SK-N-SH (cell line): Measurements from ENCODE around the gene ZMYND8. TPM values are rescaled to one million over a fixed set of nuclear protein-coding genes. Genes with fewer than 3 reads are reported as not detected.

Source experiments
- CTCF ChIA-PET: fragments of 300-600, 350-600 bp; formaldehyde crosslinking; extraction: SDS; loops from one replicate; lab custom pipeline; 2021; lab: Yijun Ruan, JAX
- POLR2A ChIA-PET: fragments of 350-600 bp; sonication (Branson Sonifier 250); formaldehyde crosslinking; extraction: SDS; loops from one replicate; lab custom pipeline; 2020; ENCODE audit warnings: antibody characterized with exemption, inconsistent platforms; lab: Yijun Ruan, JAX
- DNase-seq: peaks from one replicate; pipeline ENCODE4 v3.0.0; 2012
- H2AFZ ChIP-seq: fragments of 200-600 bp; sonication (generic); 2 replicates; pipeline ENCODE4 v1.8.1; 2016; ENCODE audit warnings: antibody characterized with exemption, mild to moderate bottlenecking, low read depth
- H3F3A ChIP-seq: fragments of 200-600 bp; sonication (generic); replicated peaks from 2 replicates; pipeline ENCODE3; 2016; ENCODE audit warnings: antibody characterized with exemption, mild to moderate bottlenecking; ENCODE audit not compliant: insufficient read depth
- H3K27ac ChIP-seq, 2 experiments: fragments of 200-500 bp in 1 of 2; fragments of 200-600 bp in 1 of 2; sonication (Bioruptor generic) in 1 of 2; sonication (generic), shearing (Covaris generic) in 1 of 2; 2 replicates each; pipeline versions ENCODE4 v1.5.1 to v1.6.1; 2014 to 2016; ENCODE audit warnings: low read depth in 2 of 2, inconsistent platforms in 1 of 2, low read length in 1 of 2, mild to moderate bottlenecking in 1 of 2, mixed read lengths in 1 of 2
- H3K27me3 ChIP-seq: fragments of 200-600 bp; sonication (generic), shearing (Covaris generic); 2 replicates; pipeline ENCODE4 v1.6.1; 2016; ENCODE audit warnings: mixed run types; ENCODE audit not compliant: insufficient read depth
- H3K36me3 ChIP-seq, 2 experiments: fragments of 200-500 bp in 1 of 2; fragments of 200-600 bp in 1 of 2; sonication (Bioruptor generic) in 1 of 2; sonication (generic) in 1 of 2; replicated peaks in 1 of 2; 2 replicates each; pipeline versions ENCODE3 to v1.5.1; 2014 to 2016; ENCODE audit warnings: low read length in 1 of 2, mild to moderate bottlenecking in 1 of 2; ENCODE audit not compliant: insufficient read depth in 2 of 2, control insufficient read depth in 1 of 2
- H3K4me1 ChIP-seq, 2 experiments: fragments of 200-500 bp in 1 of 2; fragments of 200-600 bp in 1 of 2; sonication (Bioruptor generic) in 1 of 2; sonication (generic), shearing (Covaris generic) in 1 of 2; 2 replicates each; pipeline versions ENCODE4 v1.5.1 to v1.6.1; 2014 to 2016; ENCODE audit warnings: low read depth in 1 of 2, low read length in 1 of 2, mixed run types in 1 of 2; ENCODE audit not compliant: insufficient read depth in 2 of 2, control insufficient read depth in 1 of 2
- H3K4me2 ChIP-seq: fragments of 200-600 bp; sonication (generic), shearing (Covaris generic); 2 replicates; pipeline ENCODE4 v1.6.1; 2017; ENCODE audit warnings: mixed run types
- H3K4me3 ChIP-seq, 2 experiments: fragments of 200-500 bp in 1 of 2; fragments of 200-600 bp in 1 of 2; sonication (Bioruptor generic) in 1 of 2; sonication (generic), shearing (Covaris generic) in 1 of 2; 2 replicates each; pipeline versions ENCODE4 v1.5.1 to v1.8.1; 2014 to 2016; ENCODE audit warnings: low read depth in 2 of 2, inconsistent platforms in 1 of 2, low read length in 1 of 2, mild to moderate bottlenecking in 1 of 2, mixed read lengths in 1 of 2, moderate library complexity in 1 of 2
- H3K79me2 ChIP-seq: fragments of 200-600 bp; sonication (generic); 2 replicates; pipeline ENCODE4 v1.8.1; 2017; ENCODE audit warnings: mild to moderate bottlenecking; ENCODE audit not compliant: insufficient read depth
- H3K9ac ChIP-seq: fragments of 200-600 bp; sonication (generic); 2 replicates; pipeline ENCODE4 v1.6.1; 2017; ENCODE audit warnings: mixed run types
- H3K9me2 ChIP-seq: fragments of 200-600 bp; sonication (generic); 2 replicates; pipeline ENCODE4 v1.6.1; 2017; ENCODE audit warnings: mixed run types
- H3K9me3 ChIP-seq: fragments of 200-600 bp; sonication (generic); 2 replicates; pipeline ENCODE4 v1.6.1; 2017; ENCODE audit warnings: mixed run types, mild to moderate bottlenecking, moderate library complexity
- H4K20me1 ChIP-seq: fragments of 200-600 bp; sonication (generic); 2 replicates; pipeline ENCODE4 v1.6.1; 2017; ENCODE audit warnings: mild to moderate bottlenecking, mixed run types; ENCODE audit not compliant: insufficient read depth
- EP300 ChIP-seq, 2 experiments: IDR thresholded peaks; 2 replicates each; pipeline versions ENCODE4 v1.4.0 to v1.6.1; 2012; ENCODE audit warnings: borderline replicate concordance in 1 of 2, low read depth in 1 of 2, low read length in 1 of 2
- FOXM1 ChIP-seq: IDR thresholded peaks from 2 replicates; pipeline ENCODE4 v1.4.0; 2012; ENCODE audit warnings: low read depth, mild to moderate bottlenecking
- GABPA ChIP-seq: IDR thresholded peaks from 2 replicates; pipeline ENCODE4 v1.4.0; 2012; ENCODE audit warnings: low read depth, mild to moderate bottlenecking
- JUND ChIP-seq: IDR thresholded peaks from 2 replicates; pipeline ENCODE4 v1.4.0; 2012
- MEF2A ChIP-seq: IDR thresholded peaks from 2 replicates; pipeline ENCODE4 v1.4.0; 2012; ENCODE audit warnings: low read depth, borderline replicate concordance
- MXI1 ChIP-seq: IDR thresholded peaks from 2 replicates; pipeline ENCODE4 v1.6.1; 2012; ENCODE audit warnings: mild to moderate bottlenecking, low read depth, low read length, improper control_type of control experiment
- NFIC ChIP-seq: IDR thresholded peaks from 2 replicates; pipeline ENCODE4 v1.4.0; 2012; ENCODE audit warnings: borderline replicate concordance
- NRF1 ChIP-seq: IDR thresholded peaks from 2 replicates; pipeline ENCODE4 v1.6.1; 2012; ENCODE audit warnings: low read depth, mild to moderate bottlenecking, low read length
- PBX3 ChIP-seq: IDR thresholded peaks from 2 replicates; pipeline ENCODE4; 2012
- RCOR1 ChIP-seq: fragments of 150-350 bp; IDR thresholded peaks from 2 replicates; pipeline ENCODE4 v1.6.1; 2017; ENCODE audit warnings: antibody characterized with exemption, low read length
- RFX5 ChIP-seq: IDR thresholded peaks from 2 replicates; pipeline ENCODE4 v1.6.1; 2012; ENCODE audit warnings: mild to moderate bottlenecking, improper control_type of control experiment, low read length
- RXRA ChIP-seq: IDR thresholded peaks from 2 replicates; pipeline ENCODE4 v1.4.0; 2012; ENCODE audit warnings: low read depth, mild to moderate bottlenecking, borderline replicate concordance
- SMC3 ChIP-seq: IDR thresholded peaks from 2 replicates; pipeline ENCODE4 v1.6.1; 2012; ENCODE audit warnings: low read depth, low read length, improper control_type of control experiment
- TAF1 ChIP-seq: IDR thresholded peaks from 2 replicates; pipeline ENCODE4 v1.6.1; 2012; ENCODE audit warnings: low read depth, mild to moderate bottlenecking, low read length, moderate library complexity, borderline replicate concordance
- TCF12 ChIP-seq: IDR thresholded peaks from 2 replicates; pipeline ENCODE4 v1.4.0; 2012
- TEAD4 ChIP-seq: IDR thresholded peaks from 2 replicates; pipeline ENCODE4 v1.4.0; 2012; ENCODE audit warnings: mild to moderate bottlenecking, borderline replicate concordance; ENCODE audit not compliant: insufficient read depth
- YY1 ChIP-seq: IDR thresholded peaks from 2 replicates; pipeline ENCODE4 v1.4.0; 2012; ENCODE audit warnings: low read depth, mild to moderate bottlenecking
- WGBS: methylation state at CpG from one replicate; pipeline ENCODE4 v1.1.6; 2017; ENCODE audit warnings: low lambda C conversion rate; 5-methylcytosine and 5-hydroxymethylcytosine counted together
- polyA plus RNA-seq, 3 experiments: library from polyadenylated mRNA; depleted of rRNA; stranded (reverse); fragments of >200 nt; gene quantifications; 2 replicates each; pipeline ENCODE4 v1.2.3, GENCODE V29; 2012
- TF ChIP-seq, protein P1 (sequence below): fragments of 150-350 bp; IDR thresholded peaks from 2 replicates; pipeline ENCODE4 v1.6.1; 2017; ENCODE audit warnings: antibody characterized with exemption, low read length, low read depth, borderline replicate concordance

Gene ZMYND8
- polyA plus RNA-seq, 1 of the 3 experiments (the other 2 are of a cell fraction): 25.3 TPM

- peak overlapping the region; percentile 89 for H3K9ac ChIP-seq
- ChIA-PET CTCF (interaction anchor here (0.7 to 13.1 kb wide), 4 partner anchors 15 to 158 kb away, joined by 3 to 99 read pairs (median 39); no protein-coding TSS in a partner anchor), POLR2A (no interaction called here)
- peak overlapping the region; percentile 42 to 52 for H3K4me3 ChIP-seq
- peaks cover 2 to 10% of the 10 kb centered on the region in 2 experiments for H3K36me3 ChIP-seq
- peaks cover 77 to 84% of the 10 kb centered on the region in 2 experiments for H3K4me1 ChIP-seq
- TF ChIP-seq FOXM1: no peak
- TF ChIP-seq MXI1: no peak
- TF ChIP-seq, protein P1, sequence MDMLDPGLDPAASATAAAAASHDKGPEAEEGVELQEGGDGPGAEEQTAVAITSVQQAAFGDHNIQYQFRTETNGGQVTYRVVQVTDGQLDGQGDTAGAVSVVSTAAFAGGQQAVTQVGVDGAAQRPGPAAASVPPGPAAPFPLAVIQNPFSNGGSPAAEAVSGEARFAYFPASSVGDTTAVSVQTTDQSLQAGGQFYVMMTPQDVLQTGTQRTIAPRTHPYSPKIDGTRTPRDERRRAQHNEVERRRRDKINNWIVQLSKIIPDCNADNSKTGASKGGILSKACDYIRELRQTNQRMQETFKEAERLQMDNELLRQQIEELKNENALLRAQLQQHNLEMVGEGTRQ: no peak
- TF ChIP-seq TAF1: no peak
- TF ChIP-seq MEF2A: no peak
- H3K27me3 ChIP-seq: no peaks in the 10 kb centered on the region
- peaks cover 74% of the 10 kb centered on the region for H3K79me2 ChIP-seq
- peaks cover 45% of the 10 kb centered on the region for H3F3A ChIP-seq
- H3K27ac ChIP-seq: peak overlapping the region; percentile 97 to 100
- 0 out of 2 replicates have a peak overlapping the region, but pooled peaks have one; percentile 13 for H2AFZ ChIP-seq
- peak overlapping the region; percentile 79 for H3K4me2 ChIP-seq
- H3K9me2 ChIP-seq: no peaks in the 10 kb centered on the region
- no peaks in the 10 kb centered on the region for H4K20me1 ChIP-seq
- WGBS: 34% methylated on average over 2 of the region's 2 CpGs
- no peak for DNase-seq
- H3K9me3 ChIP-seq: no peaks in the 10 kb centered on the region
These were observed 2.1 kb downstream of the ZMYND8 start for GRCh38 chr20:47354464-47354713.

- ChIA-PET POLR2A (interaction anchor here (1.1 kb wide), 1 partner anchor 11 kb away, joined by 3 read pairs; no protein-coding TSS in a partner anchor), CTCF (interaction anchor here (0.7 to 13.1 kb wide), 3 partner anchors 30 to 158 kb away, joined by 3 to 99 read pairs (median 75); no protein-coding TSS in a partner anchor)
- H3K36me3 ChIP-seq: peaks cover 4 to 10% of the 10 kb centered on the region in 2 experiments
- H3K27ac ChIP-seq: peak overlapping the region; percentile 97 to 100
- peaks cover 77 to 81% of the 10 kb centered on the region in 2 experiments for H3K4me1 ChIP-seq
- H3K9me3 ChIP-seq: no peaks in the 10 kb centered on the region
- peaks cover 42% of the 10 kb centered on the region for H3F3A ChIP-seq
- H4K20me1 ChIP-seq: no peaks in the 10 kb centered on the region
- no peak for TF ChIP-seq TCF12
- TF ChIP-seq GABPA: no peak
- peak; percentile 38; the same call in 1 of the 2 replicates for TF ChIP-seq YY1
- H3K9ac ChIP-seq: peak overlapping the region; percentile 89
- no peak for DNase-seq
- H3K27me3 ChIP-seq: no peaks in the 10 kb centered on the region
- H3K4me3 ChIP-seq: peak overlapping the region; percentile 42 to 52
- H3K9me2 ChIP-seq: no peaks in the 10 kb centered on the region
- peaks cover 79% of the 10 kb centered on the region for H3K79me2 ChIP-seq
- peak overlapping the region; percentile 79 for H3K4me2 ChIP-seq
- H2AFZ ChIP-seq: 0 out of 2 replicates have a peak overlapping the region, but pooled peaks have one; percentile 13
- 61% methylated on average over 7 of the region's 7 CpGs for WGBS
These were observed 2.6 kb downstream of the ZMYND8 start for GRCh38 chr20:47353692-47354463.

DNA sequence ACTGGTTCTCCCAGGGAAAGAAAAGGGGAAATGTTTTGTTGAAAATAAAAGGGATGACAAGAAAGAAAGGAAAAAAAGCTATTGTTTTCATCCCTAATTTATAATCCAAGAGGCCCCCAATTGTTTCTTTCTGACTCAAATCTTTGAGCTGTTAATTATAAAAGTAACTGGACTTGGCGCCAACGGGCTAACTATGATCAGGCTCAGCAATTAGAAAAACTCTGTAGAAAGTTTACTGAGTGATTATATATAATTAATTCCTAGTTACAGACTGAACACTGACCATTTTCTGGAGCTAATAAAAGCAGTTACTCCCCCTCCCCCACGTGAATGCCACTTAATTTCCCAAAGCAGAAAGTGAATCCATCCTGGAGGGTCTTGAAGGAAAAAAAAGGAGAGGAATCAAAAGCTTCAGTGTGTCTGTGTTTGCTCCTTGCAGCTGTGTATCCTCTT, 3.2 kb downstream of the ZMYND8 start:
- Histone ChIP-seq H3K79me2 (peaks cover 85% of the 10 kb centered on the region), H3K9me2 (no peaks in the 10 kb centered on the region), H3K4me2 (peak overlapping the region; percentile 79), H3K36me3 (peaks cover 7 to 10% of the 10 kb centered on the region in 2 experiments), H3F3A (peaks cover 36% of the 10 kb centered on the region), H2AFZ (no peak overlapping the region), H3K27ac (peak overlapping the region; percentile 97 to 100), H3K4me1 (peaks cover 77% of the 10 kb centered on the region in 2 experiments), H3K9ac (peak overlapping the region; percentile 89), H3K27me3 (no peaks in the 10 kb centered on the region), H3K9me3 (no peaks in the 10 kb centered on the region), H3K4me3 (peak overlapping the region; percentile 19 to 52; a peak in 2 of 4 replicates), H4K20me1 (no peaks in the 10 kb centered on the region)
- no peak for DNase-seq
- ChIA-PET CTCF (interaction anchor here (1.0 to 13.1 kb wide), 3 partner anchors 31 to 90 kb away, joined by 3 to 99 read pairs (median 75); no protein-coding TSS in a partner anchor), POLR2A (interaction anchor here (0.9 to 1.1 kb wide), 2 partner anchors 10 to 73 kb away, joined by 3 to 4 read pairs; no protein-coding TSS in a partner anchor)
- WGBS: 62% methylated on average over 3 of the region's 3 CpGs
- TF ChIP-seq TEAD4 (no peak), MXI1 (no peak), EP300 (IDR thresholded peaks at IDR 0.05; ENCODE audit: borderline replicate concordance in 1 of 2, low read depth in 1 of 2, low read length in 1 of 2) (no peak), NFIC (no peak), SMC3 (no peak), TCF12 (no peak), RCOR1 (no peak), RXRA (no peak), JUND (no peak), PBX3 (no peak), NRF1 (no peak), RFX5 (no peak)
- TF ChIP-seq, protein P1: no peak
